Neural progenitor cell (in vitro differentiated cells): Measurements from ENCODE around the gene EGLN3. TPM values are rescaled to one million over a fixed set of nuclear protein-coding genes. Genes with fewer than 3 reads are reported as not detected.

Source experiments
- DNase-seq: peaks from one replicate; pipeline ENCODE4 v3.0.0-alpha.2; 2016; ENCODE audit warnings: low spot score
- H2AFZ ChIP-seq: fragments of 200-600 bp; sonication (generic); replicated peaks from 2 replicates; pipeline ENCODE4 v1.6.1; 2016; ENCODE audit warnings: antibody characterized with exemption
- H3F3A ChIP-seq: fragments of 200-600 bp; sonication (generic); 2 replicates; pipeline ENCODE4 v1.6.1; 2016; ENCODE audit warnings: antibody characterized with exemption, low read depth
- H3K27ac ChIP-seq: fragments of 200-600 bp; sonication (generic); 2 replicates; pipeline ENCODE4 v1.5.1; 2016; ENCODE audit warnings: mild to moderate bottlenecking
- H3K27me3 ChIP-seq: fragments of 200-600 bp; sonication (generic); 2 replicates; pipeline ENCODE4 v1.6.1; 2016; ENCODE audit warnings: mild to moderate bottlenecking, moderate library complexity
- H3K36me3 ChIP-seq: fragments of 200-600 bp; sonication (generic); 2 replicates; pipeline ENCODE4 v1.5.1; 2016
- H3K4me1 ChIP-seq: fragments of 200-600 bp; sonication (generic); 2 replicates; pipeline ENCODE4 v1.6.1; 2016; ENCODE audit warnings: mixed run types
- H3K4me2 ChIP-seq: fragments of 200-600 bp; sonication (generic); 2 replicates; pipeline ENCODE4 v1.6.1; 2016
- H3K4me3 ChIP-seq: fragments of 200-600 bp; sonication (generic); 2 replicates; pipeline ENCODE4 v1.5.1; 2016
- H3K79me2 ChIP-seq: fragments of 200-600 bp; sonication (generic); 2 replicates; pipeline ENCODE4 v1.6.1; 2016; ENCODE audit warnings: low read depth
- H3K9ac ChIP-seq: fragments of 200-600 bp; sonication (generic); 2 replicates; pipeline ENCODE4 v1.6.1; 2016
- H3K9me3 ChIP-seq: fragments of 200-600 bp; sonication (generic); 2 replicates; pipeline ENCODE4 v1.5.1; 2016; ENCODE audit warnings: low read depth
- H4K20me1 ChIP-seq: fragments of 200-600 bp; sonication (generic); 2 replicates; pipeline ENCODE4 v1.6.1; 2016; ENCODE audit warnings: low read depth
- H3K27ac Mint-ChIP-seq: 3 replicates; pipeline ENCODE4 v1.8.0; 2021; ENCODE audit warnings: mixed read lengths
- H3K27me3 Mint-ChIP-seq: 2 replicates; pipeline ENCODE4 v1.8.0; 2022; ENCODE audit warnings: low read depth, mild to moderate bottlenecking, inconsistent platforms, moderate library complexity, mixed read lengths; ENCODE audit not compliant: insufficient read depth
- H3K36me3 Mint-ChIP-seq: 3 replicates; pipeline ENCODE4 v1.8.0; 2021; ENCODE audit warnings: mixed read lengths
- H3K4me1 Mint-ChIP-seq: 3 replicates; pipeline ENCODE4 v1.8.0; 2021; ENCODE audit warnings: mixed read lengths
- H3K4me3 Mint-ChIP-seq: 3 replicates; pipeline ENCODE4 v1.8.0; 2021; ENCODE audit warnings: mild to moderate bottlenecking, moderate library complexity, mixed read lengths
- H3K9me3 Mint-ChIP-seq: 3 replicates; pipeline ENCODE4 v1.8.0; 2020; ENCODE audit warnings: mixed read lengths
- EZH2 ChIP-seq: fragments of 200-600 bp; sonication (generic); IDR thresholded peaks from 2 replicates; pipeline ENCODE4 v1.6.1; 2017; ENCODE audit warnings: antibody characterized with exemption, mild to moderate bottlenecking, moderate library complexity
- EZH2phosphoT487 ChIP-seq: fragments of 200-600 bp; sonication (generic); IDR thresholded peaks from 2 replicates; pipeline ENCODE4 v1.6.1; 2017; ENCODE audit warnings: antibody characterized with exemption
- total RNA-seq: library from RNA; depleted of rRNA; stranded (reverse); fragments of >200 nt; gene quantifications from 2 replicates; pipeline ENCODE4 v1.2.3, GENCODE V29; 2015; ENCODE audit warnings: low replicate concordance
- TF ChIP-seq, protein P1 (sequence below): fragments of 200-600 bp; sonication (generic); IDR thresholded peaks from 2 replicates; pipeline ENCODE4 v1.5.1; 2017; ENCODE audit warnings: antibody characterized with exemption, mild to moderate bottlenecking

The EGLN3 gene
- total RNA-seq, 1 donor from 2014 or later, result 73.5 TPM

DNA sequence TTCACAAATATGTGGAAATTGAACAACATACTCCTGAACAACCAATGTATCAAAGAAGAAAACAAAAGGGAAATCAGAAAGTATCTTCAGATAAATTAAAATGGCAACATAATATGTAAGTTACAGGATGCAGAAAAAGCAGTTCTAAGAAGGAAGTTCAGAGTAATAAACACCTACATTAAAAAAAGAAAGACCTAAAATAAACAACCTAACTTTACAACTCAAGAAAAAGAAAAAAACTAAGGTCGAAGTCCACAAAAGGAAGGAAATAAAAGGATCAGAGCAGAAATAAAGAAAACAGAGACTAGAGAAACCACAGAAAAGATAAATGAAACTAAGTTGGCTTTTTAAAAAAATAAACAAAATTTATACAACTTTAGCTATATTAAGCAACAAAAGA lies 59.2 kb downstream of the EGLN3 start:
- Mint-ChIP-seq H3K27me3 (peaks cover 5% of the 10 kb centered on the region), H3K4me3 (no peak overlapping the region), H3K27ac (no peak overlapping the region), H3K4me1 (no peaks in the 10 kb centered on the region), H3K9me3 (peaks cover 34% of the 10 kb centered on the region), H3K36me3 (peaks cover 1% of the 10 kb centered on the region)
- H3K27ac ChIP-seq, result no peak overlapping the region
- no peak overlapping the region for H3K4me2 ChIP-seq
- no peaks in the 10 kb centered on the region for H3K27me3 ChIP-seq
- no peaks in the 10 kb centered on the region for H4K20me1 ChIP-seq
- no peak overlapping the region for H2AFZ ChIP-seq
- TF ChIP-seq EZH2phosphoT487 (no peak), EZH2 (no peak)
- TF ChIP-seq, protein P1, sequence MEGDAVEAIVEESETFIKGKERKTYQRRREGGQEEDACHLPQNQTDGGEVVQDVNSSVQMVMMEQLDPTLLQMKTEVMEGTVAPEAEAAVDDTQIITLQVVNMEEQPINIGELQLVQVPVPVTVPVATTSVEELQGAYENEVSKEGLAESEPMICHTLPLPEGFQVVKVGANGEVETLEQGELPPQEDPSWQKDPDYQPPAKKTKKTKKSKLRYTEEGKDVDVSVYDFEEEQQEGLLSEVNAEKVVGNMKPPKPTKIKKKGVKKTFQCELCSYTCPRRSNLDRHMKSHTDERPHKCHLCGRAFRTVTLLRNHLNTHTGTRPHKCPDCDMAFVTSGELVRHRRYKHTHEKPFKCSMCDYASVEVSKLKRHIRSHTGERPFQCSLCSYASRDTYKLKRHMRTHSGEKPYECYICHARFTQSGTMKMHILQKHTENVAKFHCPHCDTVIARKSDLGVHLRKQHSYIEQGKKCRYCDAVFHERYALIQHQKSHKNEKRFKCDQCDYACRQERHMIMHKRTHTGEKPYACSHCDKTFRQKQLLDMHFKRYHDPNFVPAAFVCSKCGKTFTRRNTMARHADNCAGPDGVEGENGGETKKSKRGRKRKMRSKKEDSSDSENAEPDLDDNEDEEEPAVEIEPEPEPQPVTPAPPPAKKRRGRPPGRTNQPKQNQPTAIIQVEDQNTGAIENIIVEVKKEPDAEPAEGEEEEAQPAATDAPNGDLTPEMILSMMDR, result no peak
- H3K79me2 ChIP-seq, result no peaks in the 10 kb centered on the region
- H3K9ac ChIP-seq, result no peak overlapping the region
- H3K4me1 ChIP-seq, result no peaks in the 10 kb centered on the region
- H3F3A ChIP-seq, result no peaks in the 10 kb centered on the region
- no peak for DNase-seq
- peaks cover 9% of the 10 kb centered on the region for H3K9me3 ChIP-seq
- H3K36me3 ChIP-seq, result peaks cover 5% of the 10 kb centered on the region
- no peak overlapping the region for H3K4me3 ChIP-seq

GRCh38 chr14:33884916-33885315 lies 66.0 kb downstream of the EGLN3 start:
- Mint-ChIP-seq H3K4me1 (no peaks in the 10 kb centered on the region), H3K27me3 (peaks cover 2% of the 10 kb centered on the region), H3K4me3 (no peak overlapping the region), H3K27ac (no peak overlapping the region), H3K9me3 (peaks cover 17% of the 10 kb centered on the region), H3K36me3 (no peaks in the 10 kb centered on the region)
- TF ChIP-seq EZH2phosphoT487 (no peak), EZH2 (no peak)
- TF ChIP-seq, protein P1, result no peak
- Histone ChIP-seq H3K4me3 (no peak overlapping the region), H2AFZ (no peak overlapping the region), H3K9ac (no peak overlapping the region), H3K27ac (no peak overlapping the region), H3K36me3 (no peaks in the 10 kb centered on the region), H4K20me1 (no peaks in the 10 kb centered on the region), H3K4me1 (no peaks in the 10 kb centered on the region), H3K27me3 (no peaks in the 10 kb centered on the region), H3K79me2 (no peaks in the 10 kb centered on the region), H3K9me3 (peaks cover 5% of the 10 kb centered on the region), H3F3A (no peaks in the 10 kb centered on the region), H3K4me2 (no peak overlapping the region)
- no peak for DNase-seq

- Mint-ChIP-seq H3K27me3 (no peaks in the 10 kb centered on the region), H3K4me3 (no peak overlapping the region), H3K36me3 (peaks cover 2% of the 10 kb centered on the region), H3K4me1 (no peaks in the 10 kb centered on the region), H3K27ac (no peak overlapping the region), H3K9me3 (peaks cover 28% of the 10 kb centered on the region)
- DNase-seq, result no peak
- Histone ChIP-seq H3K79me2 (no peaks in the 10 kb centered on the region), H3K27ac (no peak overlapping the region), H3K36me3 (no peaks in the 10 kb centered on the region), H3K4me2 (no peak overlapping the region), H3K9ac (no peak overlapping the region), H3K9me3 (peaks cover 14% of the 10 kb centered on the region), H3K4me3 (no peak overlapping the region), H2AFZ (no peak overlapping the region), H4K20me1 (no peaks in the 10 kb centered on the region), H3F3A (no peaks in the 10 kb centered on the region), H3K27me3 (no peaks in the 10 kb centered on the region), H3K4me1 (no peaks in the 10 kb centered on the region)
- TF ChIP-seq, protein P1, result no peak
- TF ChIP-seq EZH2phosphoT487 (no peak), EZH2 (no peak)
Observed at GRCh38 chr14:33880330-33880729, 70.5 kb downstream of the EGLN3 start.
